DMS 273 (cell line): ENCODE measurements around the gene ANXA2R.
"Not testable (repeated sequence)": the region's sequence is repeated elsewhere in the genome, so short reads cannot be mapped to it uniquely, and the experiment has no call there.

Source experiments
- DNase-seq: peaks from one replicate; lab custom pipeline; 2025; ENCODE audit not compliant: unreplicated experiment; lab: John Stamatoyannopoulos, UW

The ANXA2R gene

DNA sequence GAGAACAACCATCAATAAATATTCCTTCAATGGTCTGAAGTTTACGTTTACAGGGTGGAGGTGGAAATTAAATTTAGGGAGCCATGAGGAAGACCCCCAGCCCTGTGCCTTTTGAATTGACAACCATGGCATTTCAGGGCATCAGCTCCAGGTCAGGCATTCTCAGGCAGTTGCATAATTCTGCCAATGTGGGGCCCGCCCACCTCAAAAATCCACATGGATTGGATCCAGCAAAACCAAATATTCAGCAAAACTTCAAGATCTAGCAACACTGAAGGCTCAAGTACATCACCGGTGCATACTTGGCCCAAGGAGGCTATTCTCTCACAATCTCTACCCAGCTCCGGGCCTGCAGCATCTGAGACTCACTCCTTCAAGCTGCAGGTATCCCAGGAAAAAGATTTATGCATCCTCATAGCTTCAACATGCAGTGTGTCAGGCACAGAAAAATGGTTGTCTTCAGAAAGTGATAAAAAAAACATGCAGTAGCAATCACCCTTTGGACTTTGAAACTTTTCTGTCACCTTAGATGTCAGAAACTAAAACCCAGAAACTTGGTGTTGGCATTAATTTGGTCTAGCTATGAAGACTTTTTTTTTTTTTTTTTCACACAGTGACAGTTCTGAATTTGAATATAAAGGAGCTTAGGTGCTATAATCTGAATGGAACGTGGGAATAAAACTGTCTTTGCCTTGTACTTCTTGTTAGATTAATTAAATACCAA, 21.4 kb upstream of the ANXA2R start:
- no peak for DNase-seq

DNA sequence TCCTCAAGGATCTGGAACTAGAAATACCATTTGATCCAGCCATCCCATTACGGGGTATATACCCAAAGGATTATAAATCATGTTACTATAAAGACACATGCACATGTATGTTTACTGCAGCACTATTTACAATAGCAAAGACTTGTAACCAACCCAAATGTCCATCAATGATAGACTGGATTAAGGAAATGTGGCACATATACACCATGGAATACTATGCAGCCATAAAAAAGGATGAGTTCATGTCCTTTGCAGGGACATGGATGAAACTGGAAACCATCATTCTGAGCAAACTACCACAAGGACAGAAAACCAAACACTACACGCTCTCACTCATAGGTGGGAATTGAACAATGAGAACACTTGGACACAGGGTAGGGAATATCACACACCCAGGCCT, 19.9 kb upstream of the ANXA2R start:
- DNase-seq, result not testable (repeated sequence)

DNA sequence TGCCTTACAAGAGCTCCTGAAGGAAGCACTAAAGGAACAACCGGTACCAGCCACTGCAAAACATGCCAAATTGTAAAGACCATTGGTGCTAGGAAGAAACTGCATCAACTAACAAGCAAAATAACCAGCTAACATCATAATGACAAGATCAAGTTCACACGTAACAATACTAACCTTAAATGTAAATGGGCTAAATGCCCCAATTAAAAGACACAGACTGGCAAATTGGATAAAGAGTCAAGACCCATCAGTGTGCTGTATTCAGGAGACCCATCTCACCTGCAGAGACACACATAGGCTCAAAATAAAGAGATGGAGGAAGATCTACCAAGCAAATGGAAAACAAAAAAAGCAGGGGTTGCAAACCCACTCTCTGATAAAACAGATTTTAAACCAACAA, 15.0 kb upstream of the ANXA2R start:
- DNase-seq, result not testable (repeated sequence)

DNA sequence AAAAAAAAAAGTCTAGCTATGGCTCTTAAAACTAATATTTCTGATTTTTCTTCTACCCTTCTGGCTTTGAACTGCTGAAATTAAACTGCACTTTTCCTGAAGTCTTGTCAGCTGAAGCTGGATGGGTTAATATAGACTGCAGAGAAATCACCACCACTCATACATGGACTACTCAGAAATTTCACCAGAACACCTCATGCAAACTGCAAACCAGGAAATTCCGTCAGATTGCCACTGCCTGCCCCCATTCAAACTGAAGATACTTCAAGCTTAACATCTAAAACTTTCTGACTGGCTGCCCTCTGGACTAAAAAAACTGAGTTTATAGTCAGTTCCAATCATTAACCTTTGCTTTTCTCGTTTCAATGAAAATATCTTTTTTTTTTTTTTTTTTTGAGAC, 11.6 kb upstream of the ANXA2R start:
- DNase-seq, result no peak

GRCh38 chr5:43050384-43050783, 10.3 kb upstream of the ANXA2R start:
- no peak for DNase-seq

GRCh38 chr5:43049236-43049635, 9.1 kb upstream of the ANXA2R start:
- no peak for DNase-seq

GRCh38 chr5:43046474-43046873, 6.4 kb upstream of the ANXA2R start:
- DNase-seq, result no peak

DNA sequence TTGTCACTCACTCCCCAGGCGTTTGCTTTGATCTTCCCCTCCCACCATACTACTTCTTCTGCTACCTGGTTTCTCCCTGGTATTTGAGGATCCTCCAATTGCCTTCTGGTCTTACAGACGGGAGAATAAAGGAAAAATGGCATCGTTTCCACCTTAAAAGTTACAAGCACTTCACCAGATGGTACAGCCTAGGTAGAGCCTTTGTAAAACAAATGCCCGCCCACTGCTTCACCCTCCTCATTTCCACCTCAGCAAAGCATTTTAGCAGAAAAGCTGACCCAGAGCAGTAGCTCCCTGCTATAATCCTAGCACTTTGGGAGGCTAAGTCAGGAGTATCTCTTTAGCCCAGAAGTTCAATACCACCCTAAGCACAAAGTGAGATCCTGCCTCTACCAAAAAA, 5.1 kb upstream of the ANXA2R start:
- no peak for DNase-seq

- no peak for DNase-seq
Measured at GRCh38 chr5:43044181-43044914, 4.2 kb upstream of the ANXA2R start.

DNA sequence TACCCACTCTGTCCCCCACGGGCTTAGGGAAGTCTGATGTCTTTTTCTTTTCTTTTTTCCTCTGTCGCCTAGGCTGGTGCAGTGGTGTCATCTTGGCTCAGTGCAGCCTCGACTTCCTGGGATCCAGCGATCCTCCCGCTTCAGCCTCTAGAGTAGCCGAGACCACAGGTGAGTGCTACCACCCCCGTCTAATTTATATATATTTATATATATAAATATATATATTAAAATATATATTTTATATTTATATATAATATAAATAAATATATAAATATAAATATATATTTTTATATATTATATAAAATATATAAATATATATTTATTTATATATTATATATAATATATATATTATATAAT, 3.3 kb upstream of the ANXA2R start:
- no peak for DNase-seq

GRCh38 chr5:43042626-43043399, 2.7 kb upstream of the ANXA2R start:
- DNase-seq, result peak; percentile 93

- peak; percentile 92 for DNase-seq
Measured at GRCh38 chr5:43042176-43042625, 2.1 kb upstream of the ANXA2R start.

- DNase-seq, result peak; percentile 86
Measured at GRCh38 chr5:43041669-43042175, 1.6 kb upstream of the ANXA2R start.

DNA sequence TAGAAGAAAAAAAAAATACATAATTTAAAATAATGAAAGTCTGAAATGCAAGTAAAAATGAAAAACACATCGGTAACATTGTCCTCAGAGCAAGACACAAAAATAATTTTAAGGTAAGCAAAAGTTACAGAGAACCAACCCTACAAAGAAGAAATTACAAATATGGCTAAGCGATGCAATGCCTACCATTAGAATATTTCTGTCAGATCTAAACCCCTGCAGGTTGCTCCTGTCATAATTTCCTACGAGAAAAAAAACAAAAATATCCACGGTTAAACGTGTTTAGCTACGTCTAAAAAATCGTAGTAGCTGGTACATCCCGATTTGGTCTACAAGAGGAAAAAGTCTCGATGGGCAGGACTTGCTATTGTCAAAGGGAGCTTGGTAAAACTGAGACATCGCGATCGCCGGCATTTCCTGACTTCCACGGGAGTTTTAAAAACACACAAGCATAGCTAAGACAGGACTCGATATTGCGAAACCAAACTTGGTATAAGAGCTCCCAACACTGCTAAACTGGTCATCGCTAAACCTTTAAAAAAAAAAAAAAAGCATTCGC, 1.1 kb upstream of the ANXA2R start:
- DNase-seq, result peak; percentile 59

- DNase-seq, result peak; percentile 84
Measured at GRCh38 chr5:43039471-43040286, 440 bp downstream of the ANXA2R start.

- no peak for DNase-seq
Measured at GRCh38 chr5:43039152-43039470, 1.0 kb downstream of the ANXA2R start.

DNA sequence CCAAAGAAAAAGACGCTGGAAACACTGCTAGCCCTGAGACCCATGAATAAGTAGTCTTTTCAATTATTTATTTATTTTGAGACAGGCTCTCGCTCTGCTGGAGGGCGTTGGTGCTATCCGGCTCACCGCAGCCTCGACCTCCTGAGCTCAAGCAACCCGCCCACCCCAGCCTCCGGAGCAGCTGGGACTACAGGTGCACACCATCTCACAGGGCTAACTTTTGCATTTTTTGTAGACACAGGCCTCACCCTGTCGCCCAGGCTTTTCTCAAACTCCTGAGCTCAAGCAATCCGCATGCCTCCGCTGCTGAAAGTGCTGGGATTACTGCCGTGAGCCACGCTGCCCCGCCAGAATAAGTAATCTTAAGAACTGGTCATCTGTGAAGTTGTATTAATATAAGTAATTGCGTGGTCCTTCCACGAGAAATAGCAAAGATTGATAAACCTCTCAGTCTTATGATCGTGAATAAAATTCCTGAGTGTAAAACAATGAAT, 1.6 kb downstream of the ANXA2R start:
- no peak for DNase-seq

DNA sequence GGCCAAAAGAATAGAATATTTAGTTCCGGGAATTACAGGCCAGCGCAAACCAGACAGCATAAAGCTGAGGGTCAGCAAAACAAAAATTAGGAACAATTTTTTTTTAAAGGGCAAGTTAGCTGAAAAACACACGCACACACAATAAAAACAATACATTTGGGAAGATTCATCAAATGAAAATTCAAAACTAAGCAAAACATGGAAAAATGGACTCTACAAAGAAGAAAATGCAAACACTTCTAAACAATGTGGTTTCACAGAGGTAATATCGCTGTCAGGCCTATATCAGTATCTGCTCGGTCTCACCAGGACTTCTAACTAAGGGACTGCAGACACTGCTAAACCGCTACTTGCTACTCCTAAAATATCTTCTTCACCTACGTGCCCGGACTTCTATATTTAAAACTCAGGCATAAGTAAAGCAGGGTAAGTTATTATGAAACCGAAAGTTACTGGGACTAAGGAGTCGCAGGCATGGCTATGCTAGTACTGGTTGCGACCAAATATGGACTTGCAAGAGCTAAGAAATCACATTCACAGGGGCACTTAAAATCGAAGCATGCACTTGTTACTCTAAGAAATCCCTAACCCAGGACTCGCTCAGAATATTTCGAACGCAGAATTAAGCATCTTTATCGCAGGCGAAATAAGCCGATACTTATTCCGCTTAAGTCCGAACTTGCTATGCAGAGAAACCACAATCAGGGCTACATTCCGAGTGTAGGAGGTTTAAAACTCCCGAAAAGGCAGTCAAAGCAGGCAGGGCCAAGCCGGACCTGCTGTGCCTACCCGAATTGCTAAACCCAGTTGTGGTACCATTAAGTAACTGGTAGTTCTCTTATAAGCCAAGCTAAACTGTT, 2.3 kb downstream of the ANXA2R start:
- no peak for DNase-seq

GRCh38 chr5:43036856-43037635, 3.1 kb downstream of the ANXA2R start:
- no peak for DNase-seq
